Non-pigmented ciliary epithelial cell (primary cell): ENCODE measurements around the gene PDE4B.
"Not testable (repeated sequence)": the region's sequence is repeated elsewhere in the genome, so short reads cannot be mapped to it uniquely, and the experiment has no call there.

Experiments
- DNase-seq: peaks from one replicate; pipeline ENCODE4 v3.0.0-alpha.2; 2010; ENCODE audit warnings: low read depth

PDE4B gene

GRCh38 chr1:66057448-66057847, 264.8 kb downstream of the PDE4B start:
- not testable (repeated sequence) for DNase-seq

GRCh38 chr1:66058558-66058957, 265.9 kb downstream of the PDE4B start:
- DNase-seq: no peak

GRCh38 chr1:66067219-66067618, 274.5 kb downstream of the PDE4B start:
- DNase-seq: not testable (repeated sequence)

GRCh38 chr1:66069976-66070876, 277.5 kb downstream of the PDE4B start:
- DNase-seq: no peak

- DNase-seq: no peak
These were observed 280.7 kb downstream of the PDE4B start for GRCh38 chr1:66073388-66073787.

- no peak for DNase-seq
These were observed 281.5 kb downstream of the PDE4B start for GRCh38 chr1:66074147-66074546.

- no peak for DNase-seq
These were observed 285.7 kb downstream of the PDE4B start for GRCh38 chr1:66078412-66078811.

- DNase-seq: no peak
These were observed 290.3 kb downstream of the PDE4B start for GRCh38 chr1:66083003-66083402.

GRCh38 chr1:66084442-66084841, 291.7 kb downstream of the PDE4B start:
- DNase-seq: no peak

GRCh38 chr1:66085600-66085999, 292.9 kb downstream of the PDE4B start:
- no peak for DNase-seq

GRCh38 chr1:66088787-66089186, 296.1 kb downstream of the PDE4B start:
- no peak for DNase-seq

- peak; percentile 1 for DNase-seq
These were observed 298.3 kb downstream of the PDE4B start for GRCh38 chr1:66090859-66091457.

GRCh38 chr1:66095190-66095589, 302.5 kb downstream of the PDE4B start:
- no peak for DNase-seq

GRCh38 chr1:66100959-66101358, 308.3 kb downstream of the PDE4B start:
- not testable (repeated sequence) for DNase-seq

- not testable (repeated sequence) for DNase-seq
These were observed 311.4 kb downstream of the PDE4B start for GRCh38 chr1:66104076-66104475.

- no peak for DNase-seq
These were observed 315.9 kb downstream of the PDE4B start for GRCh38 chr1:66108624-66109023.

- DNase-seq: no peak
These were observed 320.2 kb downstream of the PDE4B start for GRCh38 chr1:66112744-66113400.

- no peak for DNase-seq
These were observed 326.5 kb downstream of the PDE4B start for GRCh38 chr1:66119148-66119547.

- DNase-seq: no peak
These were observed 332.0 kb downstream of the PDE4B start for GRCh38 chr1:66124670-66125069.

- DNase-seq: not testable (repeated sequence)
These were observed 335.9 kb downstream of the PDE4B start for GRCh38 chr1:66128641-66129040.

- no peak for DNase-seq
These were observed 339.6 kb downstream of the PDE4B start for GRCh38 chr1:66132324-66132723.

GRCh38 chr1:66134004-66134403, 341.3 kb downstream of the PDE4B start:
- no peak for DNase-seq

GRCh38 chr1:66135161-66135560, 342.5 kb downstream of the PDE4B start:
- no peak for DNase-seq
